HG03159 (cell line): ENCODE data around the gene IL6R.
A peak's percentile ranks its signal among the peaks of the same experiment; 100 is the strongest.
"Not testable (repeated sequence)": the region's sequence is repeated elsewhere in the genome, so short reads cannot be mapped to it uniquely, and the experiment has no call there.

Experiments used
- ATAC-seq: cut with Tn5 transposase; IDR thresholded peaks from one replicate; pipeline ENCODE4 v1.9.1; 2021; ENCODE audit warnings: mild to moderate bottlenecking, moderate library complexity; ENCODE audit not compliant: unreplicated experiment

IL6R gene

DNA sequence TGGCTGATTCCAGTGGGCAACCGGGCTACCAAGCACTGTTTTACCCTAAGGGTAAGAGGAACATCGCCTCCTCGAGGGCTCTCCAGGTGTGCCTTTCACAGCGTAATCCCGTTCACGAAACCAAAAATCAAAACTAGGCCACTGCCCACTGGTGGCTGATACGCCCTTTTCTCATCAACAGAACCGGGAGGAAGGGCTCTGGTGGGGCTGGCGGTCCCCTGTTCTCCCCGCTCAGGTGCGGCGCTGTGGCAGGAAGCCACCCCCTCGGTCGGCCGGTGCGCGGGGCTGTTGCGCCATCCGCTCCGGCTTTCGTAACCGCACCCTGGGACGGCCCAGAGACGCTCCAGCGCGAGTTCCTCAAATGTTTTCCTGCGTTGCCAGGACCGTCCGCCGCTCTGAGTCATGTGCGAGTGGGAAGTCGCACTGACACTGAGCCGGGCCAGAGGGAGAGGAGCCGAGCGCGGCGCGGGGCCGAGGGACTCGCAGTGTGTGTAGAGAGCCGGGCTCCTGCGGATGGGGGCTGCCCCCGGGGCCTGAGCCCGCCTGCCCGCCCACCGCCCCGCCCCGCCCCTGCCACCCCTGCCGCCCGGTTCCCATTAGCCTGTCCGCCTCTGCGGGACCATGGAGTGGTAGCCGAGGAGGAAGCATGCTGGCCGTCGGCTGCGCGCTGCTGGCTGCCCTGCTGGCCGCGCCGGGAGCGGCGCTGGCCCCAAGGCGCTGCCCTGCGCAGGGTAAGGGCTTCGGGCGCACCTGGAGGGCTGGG lies at the start of gene IL6R:
IL6R (plus strand) TSS at position 360 of the 763 bp plus-strand sequence; CDS start at position 647, 287 bp downstream.
- ATAC-seq, result peak; percentile 36

DNA sequence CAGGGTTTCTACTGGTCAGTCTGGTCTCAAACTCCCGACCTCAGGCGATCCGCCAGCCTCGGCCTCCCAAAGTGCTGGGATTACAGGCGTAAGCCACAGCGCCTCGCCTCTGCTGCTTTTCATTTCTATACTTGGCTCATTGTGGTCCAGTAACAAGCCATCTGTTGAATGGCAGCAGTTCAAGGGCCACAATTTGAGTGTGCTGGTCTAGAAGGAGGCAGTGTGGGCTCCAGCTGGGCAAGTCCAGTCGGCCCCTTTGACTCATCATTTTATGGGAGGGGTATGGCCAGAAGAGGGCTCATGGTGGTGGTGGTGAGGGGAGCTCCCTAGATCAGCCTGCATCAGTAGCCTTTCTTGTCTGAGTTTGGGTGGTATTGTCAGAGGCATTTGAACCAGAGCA lies 46.6 kb upstream of the IL6R start:
- no peak for ATAC-seq

DNA sequence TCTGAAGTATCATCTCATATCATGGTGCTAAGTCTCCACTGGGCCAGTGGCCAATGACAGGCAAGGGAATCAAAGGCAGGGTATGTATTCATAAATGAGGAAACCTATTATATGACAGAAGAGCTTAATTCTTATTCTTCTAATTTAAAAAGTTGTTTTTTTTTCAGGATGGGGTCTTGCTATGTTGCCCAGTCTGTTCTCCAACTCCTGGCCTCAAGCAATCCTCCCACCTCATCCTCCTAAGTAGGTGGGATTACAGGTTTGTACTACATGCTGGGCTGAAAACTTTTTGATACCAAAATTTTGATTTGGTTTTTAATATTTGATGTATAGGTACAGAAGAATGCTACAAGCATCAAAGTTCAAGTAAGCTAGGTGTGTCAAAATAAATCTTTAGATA lies 44.9 kb upstream of the IL6R start:
- no peak for ATAC-seq

DNA sequence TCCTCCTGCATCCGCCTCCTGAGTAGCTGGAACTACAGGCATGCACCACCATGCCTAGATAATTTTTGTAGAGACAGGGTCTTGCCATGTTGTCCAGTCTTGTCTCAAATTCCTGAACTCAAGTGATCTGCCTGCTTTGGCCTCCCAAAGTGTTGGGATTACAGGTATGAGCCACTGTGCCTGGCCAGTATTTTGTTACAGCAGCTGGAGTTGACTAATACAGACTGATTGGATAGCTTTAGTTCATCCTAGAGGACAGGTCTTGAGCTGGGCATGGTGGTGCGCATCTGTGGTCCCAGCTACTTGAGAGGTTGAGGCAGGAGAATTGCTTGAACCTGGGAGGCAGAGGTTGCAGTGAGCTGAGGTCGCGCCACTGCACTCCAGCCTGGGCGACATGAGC lies 44.3 kb upstream of the IL6R start:
- ATAC-seq, result not testable (repeated sequence)

DNA sequence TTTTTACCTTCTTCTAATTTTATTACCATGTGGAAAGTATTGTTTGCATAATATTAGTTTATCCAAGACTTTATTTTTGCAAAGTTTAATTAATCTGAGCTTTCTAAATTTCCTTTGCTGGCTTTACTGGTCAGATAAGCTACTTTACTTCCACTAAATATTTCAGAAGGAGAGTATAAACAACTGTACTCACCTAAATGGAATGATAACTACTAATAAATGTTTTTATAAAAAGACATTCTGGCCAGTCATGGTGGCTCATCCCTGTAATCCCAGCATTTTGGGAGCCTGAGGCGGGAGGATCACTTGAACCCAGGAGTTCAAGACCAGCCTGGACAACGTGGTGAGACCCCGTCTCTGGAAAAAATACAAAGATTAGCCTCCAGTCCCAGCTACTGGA lies 43.8 kb upstream of the IL6R start:
- no peak for ATAC-seq

DNA sequence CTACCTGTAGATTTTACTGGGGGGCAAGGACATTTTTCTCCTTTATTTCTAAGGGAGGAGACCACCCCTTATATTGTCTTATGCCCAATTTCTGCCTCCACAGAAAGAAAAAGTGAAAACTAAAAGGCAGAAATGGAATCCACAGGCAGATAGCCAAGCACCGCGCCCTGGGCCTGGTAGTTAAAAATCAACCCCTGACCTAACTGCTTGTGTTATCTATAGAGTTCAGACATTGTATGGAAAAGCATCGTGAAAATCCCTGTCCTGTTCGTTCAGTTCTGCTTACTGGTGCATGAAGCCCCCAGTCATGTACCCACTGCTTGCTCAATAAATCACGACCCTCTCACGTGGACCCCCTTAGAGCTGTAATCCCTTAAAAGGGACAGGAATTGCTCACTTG lies 33.7 kb upstream of the IL6R start:
- no peak for ATAC-seq

DNA sequence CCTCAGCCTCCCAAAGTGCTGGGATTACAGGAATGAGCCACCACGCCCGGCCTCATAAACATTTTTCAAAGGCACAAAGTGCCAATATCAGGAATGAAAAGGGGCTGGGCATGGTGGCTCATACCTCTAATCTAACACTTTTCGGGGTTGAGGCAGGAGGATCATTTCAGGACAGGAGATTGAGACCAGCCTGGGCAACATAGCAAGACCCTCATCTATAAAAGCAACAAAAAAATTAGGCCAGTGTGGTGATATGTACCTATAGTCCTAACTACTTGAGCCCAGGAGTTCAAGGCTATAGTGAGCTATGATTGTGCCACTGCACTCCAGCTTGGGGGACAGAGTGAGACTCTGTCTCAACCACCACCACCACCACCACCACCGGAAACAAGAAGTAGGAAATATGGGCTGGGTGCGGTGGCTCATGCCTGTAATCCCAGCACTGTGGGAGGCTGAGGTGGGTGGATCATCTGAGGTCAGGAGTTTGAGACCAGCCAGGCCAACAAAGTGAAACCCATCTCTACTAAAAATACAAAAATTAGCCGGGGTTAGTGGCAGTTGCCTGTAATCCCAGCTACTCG lies 31.3 kb upstream of the IL6R start:
- ATAC-seq, result not testable (repeated sequence)

DNA sequence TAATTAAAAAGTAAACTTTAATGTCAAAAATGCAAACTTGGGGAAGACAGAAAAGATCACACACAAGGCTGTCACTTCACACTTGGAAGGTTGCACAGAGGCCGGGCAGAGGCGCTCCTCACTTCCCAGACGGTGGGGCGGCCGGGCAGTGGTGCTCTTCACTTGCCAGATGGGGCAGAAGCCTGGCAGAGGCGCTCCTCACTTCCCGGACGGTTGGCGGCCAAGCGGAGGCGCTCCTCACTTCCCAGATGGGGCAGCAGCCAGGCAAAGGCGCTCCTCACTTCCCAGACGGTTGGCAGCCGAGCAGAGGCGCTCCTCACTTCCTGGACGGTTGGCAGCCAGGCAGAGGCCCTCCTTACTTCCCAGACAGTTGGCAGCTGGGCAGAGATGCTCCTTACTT lies 25.8 kb upstream of the IL6R start:
- no peak for ATAC-seq

DNA sequence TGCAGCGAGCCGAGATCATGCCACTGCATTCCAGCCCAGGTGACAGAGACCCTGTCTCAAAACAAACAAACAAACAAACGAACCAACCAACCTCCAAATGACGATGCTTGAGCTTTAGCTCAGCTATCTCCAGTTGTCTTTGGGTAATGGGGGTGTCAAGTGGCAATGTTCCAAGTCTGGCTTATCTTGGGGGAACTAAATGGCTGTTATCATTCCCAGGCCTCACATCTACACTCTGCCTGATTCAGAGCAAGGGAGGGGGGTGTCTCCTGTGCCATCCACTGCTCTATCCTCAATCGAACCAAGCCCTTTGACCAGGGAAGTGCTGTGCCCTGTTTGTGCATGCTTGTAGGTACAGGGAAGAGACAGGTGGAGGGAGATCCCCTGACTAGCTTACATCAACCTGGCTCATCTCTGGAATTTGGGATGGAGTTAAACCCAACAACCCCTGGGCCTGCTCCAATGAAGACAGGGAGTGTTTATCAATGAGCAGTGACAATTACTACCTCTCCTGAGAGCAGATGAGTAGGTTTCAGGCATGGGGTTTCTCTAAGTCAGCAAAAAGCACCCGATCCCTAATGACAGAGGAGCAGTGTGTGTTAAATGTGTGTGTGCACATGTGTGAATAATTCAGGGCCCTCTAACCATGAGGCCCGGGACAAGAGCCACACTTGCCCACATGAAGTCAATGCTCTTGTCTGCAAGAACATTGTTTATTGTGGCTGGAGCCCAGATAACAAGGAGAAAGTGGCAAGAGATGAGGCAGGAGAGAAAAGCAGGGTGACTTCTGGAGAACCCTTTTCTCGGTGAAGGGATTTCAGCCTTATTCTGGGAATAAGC lies 20.3 kb upstream of the IL6R start:
- no peak for ATAC-seq

DNA sequence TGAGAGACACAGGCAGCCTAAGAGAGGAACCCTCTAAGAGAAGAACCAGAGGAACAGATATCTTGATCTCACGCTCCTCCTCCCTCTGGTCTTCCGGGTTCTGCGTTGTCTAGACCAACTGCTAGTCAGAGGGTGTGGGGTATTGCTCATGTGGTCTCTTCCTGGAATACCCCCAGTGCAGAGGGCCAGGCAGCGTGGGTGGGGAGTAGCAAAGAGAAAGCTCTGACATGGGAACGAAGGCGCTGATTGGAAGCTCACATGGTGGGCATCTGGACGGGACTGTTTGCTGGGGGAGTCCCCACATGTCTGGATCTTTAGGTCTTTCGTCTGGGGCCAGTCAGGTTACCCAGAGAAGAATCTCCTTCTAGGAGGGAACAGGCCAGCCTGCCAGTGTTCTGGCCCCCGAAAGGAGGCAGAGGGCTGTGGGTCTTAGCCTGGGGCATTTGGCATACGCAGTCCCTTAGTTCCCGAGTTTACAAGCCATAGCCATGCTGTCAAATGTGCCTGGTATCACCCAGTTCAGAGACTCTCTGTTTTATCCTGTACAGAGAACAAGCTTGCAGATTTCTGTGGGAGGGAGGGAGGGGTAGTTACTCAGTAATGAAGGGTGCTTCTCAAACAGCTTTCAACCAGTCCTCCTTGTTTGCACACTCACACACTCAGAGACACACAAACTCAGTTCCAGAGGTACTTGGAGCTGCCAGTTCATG lies 18.3 kb upstream of the IL6R start:
- ATAC-seq, result no peak

DNA sequence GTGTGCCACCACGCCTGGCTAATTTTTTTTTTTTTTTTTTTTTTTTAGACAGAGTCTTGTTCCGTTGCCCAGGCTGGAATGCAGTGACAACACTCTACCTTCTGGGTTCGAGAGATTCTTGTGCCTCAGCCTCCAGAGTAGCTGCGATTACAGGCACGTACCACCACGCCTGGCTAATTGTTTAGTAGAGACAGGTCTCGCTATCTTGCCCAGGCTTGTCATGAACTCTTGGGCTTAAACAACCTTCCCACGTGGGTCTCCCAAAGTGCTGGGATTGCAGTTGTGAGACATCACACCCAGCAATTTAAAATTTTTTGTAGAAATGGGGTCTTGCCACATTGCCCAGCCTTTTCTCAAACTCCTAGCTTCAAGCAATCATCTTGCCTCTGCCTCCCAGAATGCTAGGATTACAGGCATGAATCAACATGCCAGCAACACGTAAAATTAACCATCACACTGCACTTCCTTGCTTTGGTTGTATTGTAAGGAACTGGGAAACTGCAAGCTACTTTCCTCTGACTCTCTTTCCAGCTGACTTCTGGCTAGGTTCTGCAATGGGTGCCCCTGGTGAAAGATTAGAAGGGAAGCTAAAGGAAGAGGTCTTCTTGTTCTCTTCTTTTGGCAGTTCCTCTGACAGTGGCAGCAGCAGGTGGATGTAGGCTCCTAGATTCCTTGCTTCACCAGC lies 13.9 kb upstream of the IL6R start:
- no peak for ATAC-seq

DNA sequence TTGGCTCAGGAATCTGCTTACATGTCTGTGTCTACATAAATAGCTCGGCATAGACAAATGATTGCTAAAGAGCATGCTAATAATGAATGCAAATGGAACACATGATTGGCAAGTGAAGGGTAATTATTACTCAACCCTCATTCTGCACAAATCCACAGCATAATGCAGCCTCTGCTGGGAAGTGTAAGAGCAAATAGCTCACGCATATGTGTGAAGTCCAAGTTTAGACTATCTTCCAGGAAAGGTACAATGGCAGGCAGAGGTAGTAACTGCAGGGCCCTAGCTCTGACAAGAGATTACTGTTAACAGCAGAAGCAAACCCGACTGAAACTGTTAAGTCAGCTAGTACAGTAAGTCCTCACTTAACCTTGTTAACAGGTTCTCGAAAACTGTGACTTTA lies 7.0 kb upstream of the IL6R start:
- ATAC-seq, result no peak

DNA sequence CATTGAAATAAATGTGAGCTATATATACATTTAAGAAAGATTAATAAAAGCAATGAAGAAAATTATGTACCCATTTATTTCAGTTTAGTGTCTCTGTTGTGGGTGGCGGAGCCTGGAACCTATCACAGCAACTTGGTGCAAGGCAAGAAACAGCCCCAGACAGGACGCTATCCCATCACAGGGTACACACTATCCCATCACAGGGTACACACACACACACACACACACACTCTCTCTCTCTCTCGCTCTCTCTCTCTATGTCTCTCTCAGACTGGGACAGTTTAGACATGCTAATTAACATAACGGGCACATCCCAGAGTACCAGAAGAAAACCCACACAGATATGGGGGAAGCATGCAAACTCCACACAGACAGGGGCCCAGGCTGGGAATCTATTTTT lies 6.5 kb upstream of the IL6R start:
- ATAC-seq, result no peak

DNA sequence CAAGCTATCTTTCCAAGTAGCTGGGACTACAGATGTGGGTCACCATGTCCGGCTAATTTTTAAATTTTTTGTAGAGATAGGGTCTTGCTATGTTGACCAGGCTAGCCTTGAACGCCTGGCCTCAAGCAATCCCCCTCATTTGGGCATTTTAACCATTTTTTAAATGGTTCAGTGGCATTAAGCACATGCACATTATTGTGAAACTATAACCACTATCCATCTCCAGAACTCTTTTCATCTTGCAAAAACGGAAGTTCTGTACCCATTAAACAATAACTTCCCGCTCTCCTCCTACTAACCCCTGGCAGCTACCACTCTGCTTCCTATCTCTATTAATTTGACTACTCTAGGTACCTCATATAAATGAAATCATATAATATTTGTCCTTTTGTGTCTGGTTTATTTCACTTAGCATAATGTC lies 4.8 kb upstream of the IL6R start:
- ATAC-seq, result no peak

DNA sequence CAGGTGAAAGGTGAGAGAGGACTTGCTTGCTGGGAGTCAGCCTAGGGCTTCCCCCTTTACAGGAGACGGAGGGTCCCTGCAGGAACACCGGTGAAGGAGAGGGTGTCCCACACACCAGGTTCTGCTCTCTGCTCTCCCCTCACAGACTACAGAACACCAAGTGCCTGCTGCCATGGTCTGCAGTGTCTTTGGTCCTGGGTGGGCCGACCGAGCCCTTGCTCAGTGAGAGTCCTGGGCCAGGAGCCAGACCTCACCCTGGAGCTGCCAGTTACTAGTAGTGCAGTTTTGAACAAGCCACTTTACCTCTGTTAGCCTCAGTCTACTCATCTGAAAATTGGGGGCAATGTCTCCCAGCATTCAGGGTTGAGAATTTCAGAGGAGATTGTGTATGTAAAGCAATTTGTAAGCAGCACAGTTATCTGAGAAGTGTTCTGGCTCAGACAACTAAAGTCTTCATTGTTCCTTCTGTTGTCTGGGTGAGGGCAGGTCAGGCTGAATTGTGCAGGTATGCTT lies 2.7 kb upstream of the IL6R start:
- ATAC-seq, result no peak

DNA sequence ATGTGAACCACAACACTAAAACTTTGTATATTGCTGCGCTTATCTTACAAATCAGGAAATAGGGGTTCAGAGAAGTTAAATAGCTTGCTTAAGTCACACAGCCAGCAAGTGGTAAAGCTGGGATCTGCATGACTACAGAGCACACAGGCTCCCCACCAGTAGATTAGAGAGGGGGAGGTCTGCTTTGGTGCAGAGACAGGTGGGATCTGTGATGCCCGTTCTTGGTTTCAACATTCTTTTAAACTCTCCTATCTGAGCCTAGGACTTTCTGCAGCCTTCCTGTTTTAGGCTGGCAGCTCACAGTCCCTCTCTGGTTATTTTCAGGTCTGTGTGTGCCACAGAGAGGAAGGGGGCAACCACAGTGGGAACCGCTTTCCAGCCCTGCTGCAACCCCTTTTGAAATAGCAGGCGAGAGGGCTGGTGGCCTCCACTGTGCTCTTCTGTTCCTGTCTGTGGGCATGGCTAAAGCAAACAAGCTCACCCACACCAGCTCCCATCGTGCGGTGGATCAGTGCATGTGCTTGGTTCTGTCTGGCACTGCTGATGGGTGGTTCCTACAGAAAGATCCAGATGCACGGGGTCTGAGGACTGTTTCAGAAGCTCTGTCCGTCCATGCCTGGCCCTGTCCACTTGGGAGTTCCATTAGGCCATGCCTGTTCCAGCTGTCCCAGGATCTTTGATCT lies 1.7 kb upstream of the IL6R start:
- no peak for ATAC-seq

DNA sequence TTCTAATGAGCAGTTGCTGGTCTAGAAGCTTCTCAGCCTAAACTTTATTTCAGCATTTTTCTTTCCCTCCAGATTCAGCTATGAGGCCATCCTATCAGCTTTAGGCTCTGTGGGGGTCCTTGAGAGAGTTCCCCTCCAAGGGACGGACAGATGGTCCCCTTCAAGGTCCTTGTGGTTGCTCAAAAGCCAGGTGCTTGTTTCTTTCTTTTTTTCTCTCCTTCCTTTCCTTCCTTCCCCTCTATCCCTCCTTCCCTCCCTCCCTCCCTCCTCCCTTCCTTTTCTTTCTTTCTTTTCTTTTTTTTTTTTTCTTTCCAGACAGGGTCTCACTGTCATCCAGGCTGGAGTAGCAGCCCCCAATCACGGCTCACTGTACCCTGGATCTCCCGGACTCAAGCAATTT lies 1.2 kb upstream of the IL6R start:
- ATAC-seq, result no peak

DNA sequence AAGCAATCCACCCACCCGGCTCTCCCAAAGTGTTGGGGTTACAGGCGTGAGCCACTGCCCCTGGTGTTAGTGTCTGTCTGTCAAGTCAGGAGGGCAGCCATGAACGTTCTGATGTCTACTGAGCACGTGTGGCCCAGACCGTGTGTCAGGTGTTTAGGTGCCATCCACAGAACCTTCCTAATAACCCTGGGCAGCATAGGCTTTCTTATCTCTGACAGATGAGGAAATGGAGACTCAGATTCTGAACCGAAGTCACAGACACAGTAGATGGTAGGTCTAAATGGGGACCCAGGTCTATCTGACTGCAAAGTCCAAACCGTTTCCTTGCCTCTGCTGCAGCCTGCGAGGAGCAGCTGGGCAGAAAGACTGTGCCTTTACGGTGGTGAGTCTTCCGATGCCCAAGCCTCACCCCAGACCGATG lies 622 bp upstream of the IL6R start:
- ATAC-seq, result no peak

DNA sequence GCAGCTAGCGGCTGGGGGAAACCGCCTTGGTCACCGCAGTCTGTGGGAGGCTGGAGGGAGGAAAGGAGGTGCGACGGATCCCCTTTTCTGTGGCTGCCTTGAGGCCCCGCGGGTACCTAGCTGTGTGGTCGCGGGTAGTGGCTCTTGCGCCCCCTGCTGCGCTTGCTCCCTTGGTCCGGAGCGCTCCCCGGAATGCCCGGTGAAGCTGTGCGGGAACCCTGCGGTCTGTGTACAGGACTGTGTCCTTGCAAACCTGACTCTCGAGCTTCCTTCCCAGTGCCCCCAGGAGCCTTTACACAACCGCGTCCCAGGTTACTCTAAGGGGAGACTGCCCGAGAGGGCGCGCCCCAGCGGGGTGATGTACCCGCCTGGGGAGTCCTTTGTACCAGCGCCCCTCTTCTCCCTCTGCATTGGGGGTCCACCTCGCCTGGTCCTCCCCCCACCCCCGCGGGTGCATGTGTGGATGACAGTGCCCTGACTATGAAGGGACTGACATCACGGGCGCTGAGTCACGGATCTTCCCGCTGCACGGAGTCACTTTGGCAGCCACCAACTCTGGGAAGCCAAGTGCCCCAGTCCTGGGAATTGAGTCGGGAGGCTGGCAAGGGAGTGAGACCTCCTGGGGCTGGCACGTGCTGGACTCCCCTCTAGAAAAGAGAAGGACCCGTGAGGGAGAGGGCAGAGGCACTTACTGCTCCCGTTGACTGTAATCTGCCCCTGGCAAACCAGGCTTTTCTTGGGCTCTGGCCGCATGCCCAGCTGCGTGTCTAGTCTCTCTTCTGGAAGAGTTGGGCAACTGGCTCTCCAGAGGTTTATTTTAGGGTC lies 816 bp downstream of the IL6R start:
- ATAC-seq, result no peak
